NCI-H460 (cell line): ENCODE data around the gene ALDOA. TPM values are rescaled to one million over a fixed set of nuclear protein-coding genes. Genes with fewer than 3 reads are reported as not detected.

Source experiments
- DNase-seq: peaks from one replicate; pipeline ENCODE4 v3.0.0-alpha.2; 2016; ENCODE audit warnings: low read depth; ENCODE audit errors: extremely low read depth
- total RNA-seq: library from RNA; depleted of rRNA; stranded (reverse); fragments of >200 nt; shearing (Covaris generic); gene quantifications from 2 replicates; pipeline ENCODE4 v1.2.3, GENCODE V29; 2014

The ALDOA gene
- total RNA-seq, 1 experiment from 2014 or later, result 1,739 TPM

GRCh38 chr16:30088237-30088831, 22.8 kb downstream of the ALDOA start:
- DNase-seq, result no peak

GRCh38 chr16:30088832-30089624, 23.5 kb downstream of the ALDOA start:
- DNase-seq, result no peak

- DNase-seq, result no peak
Observed at GRCh38 chr16:30090610-30091331, 25.2 kb downstream of the ALDOA start.

- DNase-seq, result peak; percentile 89
Observed at GRCh38 chr16:30091474-30092372, 26.2 kb downstream of the ALDOA start, which contains the start of gene TBX6. Gene TBX6, minus strand, starts transcription at chr16:30091924. Its CDS starts 731 bp downstream, at chr16:30091193.

- DNase-seq, result peak; percentile 54
Observed at GRCh38 chr16:30092373-30093010, 26.9 kb downstream of the ALDOA start.

GRCh38 chr16:30094541-30095165, 29.1 kb downstream of the ALDOA start:
- no peak for DNase-seq

GRCh38 chr16:30095166-30096078, 29.9 kb downstream of the ALDOA start:
- no peak for DNase-seq

GRCh38 chr16:30096105-30096861, 30.7 kb downstream of the ALDOA start, which contains the start of gene YPEL3:
Gene YPEL3, minus strand, starts transcription at chr16:30096213. Its CDS starts 731 bp downstream, at chr16:30095482.
- DNase-seq, result peak; percentile 82

GRCh38 chr16:30096862-30097563, 31.5 kb downstream of the ALDOA start:
- no peak for DNase-seq

- no peak for DNase-seq
Observed at GRCh38 chr16:30104090-30104489, 38.5 kb downstream of the ALDOA start.

GRCh38 chr16:30104492-30104891, 38.9 kb downstream of the ALDOA start:
- no peak for DNase-seq

GRCh38 chr16:30108059-30108850, 42.7 kb downstream of the ALDOA start:
- DNase-seq, result no peak

GRCh38 chr16:30110661-30111060, 45.1 kb downstream of the ALDOA start:
- no peak for DNase-seq

- peak; percentile 49 for DNase-seq
Observed at GRCh38 chr16:30112197-30113030, 46.9 kb downstream of the ALDOA start.

GRCh38 chr16:30113031-30113710, 47.6 kb downstream of the ALDOA start, which contains the start of gene GDPD3:
Gene GDPD3, minus strand, starts transcription at chr16:30113537. Its CDS starts 59 bp downstream, at chr16:30113478.
- no peak for DNase-seq
